ENCODE measurements around the gene CST8.
A peak's percentile ranks its signal among the peaks of the same experiment; 100 is the strongest.
"Not testable (repeated sequence)": the region's sequence is repeated elsewhere in the genome, so short reads cannot be mapped to it uniquely, and the experiment has no call there.

The CST8 gene

GRCh38 chr20:23490817-23491216 is at the start of gene CST8:
Gene CST8 (plus strand): TSS chr20:23491117. CDS start chr20:23491668, 551 bp downstream.
- no peak for DNase-seq (ENCODE audit: low spot score)

- DNase-seq (ENCODE audit: low spot score): peak; percentile 48
Measured at GRCh38 chr20:23441850-23442313, 49.0 kb upstream of the CST8 start.

- DNase-seq (ENCODE audit: low spot score): no peak
Measured at GRCh38 chr20:23442436-23442835, 48.5 kb upstream of the CST8 start.

DNA sequence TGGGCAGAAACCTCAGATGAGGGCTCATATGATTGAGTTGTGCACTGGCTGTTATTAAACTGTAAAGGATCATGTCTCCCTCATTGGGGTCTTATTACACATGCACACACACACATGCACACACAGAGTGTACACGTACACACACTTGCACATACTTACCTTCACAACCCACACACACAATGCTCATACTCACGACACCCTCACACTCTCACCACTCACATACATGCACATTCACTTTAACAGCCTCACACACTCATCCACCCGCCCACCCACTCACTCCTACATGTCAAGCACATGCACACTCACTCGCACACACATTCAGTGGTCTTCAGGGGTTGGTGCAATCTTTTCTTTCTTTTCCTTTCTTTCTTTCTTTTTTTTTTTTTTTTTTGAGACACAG is 46.1 kb upstream of the CST8 start:
- no peak for DNase-seq (ENCODE audit: low spot score)

GRCh38 chr20:23445596-23446217 is 45.2 kb upstream of the CST8 start:
- no peak for DNase-seq (ENCODE audit: low spot score)

GRCh38 chr20:23446505-23446904 is 44.4 kb upstream of the CST8 start:
- peak; percentile 57 for DNase-seq (ENCODE audit: low spot score)

- no peak for DNase-seq (ENCODE audit: low spot score)
Measured at GRCh38 chr20:23448167-23448566, 42.8 kb upstream of the CST8 start.

DNA sequence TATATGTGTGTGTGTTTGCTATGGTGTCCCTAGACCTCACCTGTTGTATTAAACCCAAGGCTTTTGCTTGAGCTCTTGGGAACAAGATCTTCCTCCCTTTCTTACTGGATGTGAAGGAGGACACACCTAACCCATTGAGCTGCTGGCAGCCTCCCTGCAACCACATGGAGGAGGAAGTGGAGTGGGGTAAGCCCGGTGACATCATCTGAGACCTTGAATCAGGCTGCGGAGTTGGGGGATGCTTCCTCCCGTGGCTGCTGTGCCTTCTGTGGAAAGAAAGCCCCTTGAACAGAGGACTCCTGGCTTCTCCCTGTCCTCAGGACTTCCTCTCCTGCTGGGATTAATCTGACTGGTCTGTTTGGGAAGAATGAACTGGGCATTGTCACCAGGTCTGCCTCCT is 41.5 kb upstream of the CST8 start:
- DNase-seq (ENCODE audit: low spot score): no peak

GRCh38 chr20:23450877-23451276 is 40.0 kb upstream of the CST8 start:
- no peak for DNase-seq (ENCODE audit: low spot score)

GRCh38 chr20:23451956-23452487 is 38.9 kb upstream of the CST8 start:
- DNase-seq (ENCODE audit: low spot score): no peak

DNA sequence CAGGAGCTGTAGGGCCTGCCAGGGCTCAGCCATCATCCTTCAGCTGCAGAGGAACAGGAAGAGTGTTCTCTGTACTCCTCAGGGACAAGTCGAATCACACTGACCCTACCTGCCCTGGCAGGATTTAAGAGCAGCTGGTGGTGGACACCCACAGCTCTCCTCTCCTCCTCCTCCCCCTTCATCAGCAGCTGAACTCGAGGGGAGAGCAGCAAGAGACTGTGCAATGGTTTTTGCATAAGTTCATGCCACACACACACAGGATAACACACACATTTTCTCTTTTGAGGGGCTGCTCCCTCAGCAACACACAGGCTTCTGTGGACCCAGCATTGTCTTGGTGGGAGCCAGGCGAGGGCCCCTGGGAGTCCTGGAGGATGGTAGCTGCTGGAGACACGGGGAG is 38.1 kb upstream of the CST8 start, which contains the start of gene CST11:
Gene CST11 (minus strand): TSS at position 101 of the 400 bp plus-strand sequence. CDS start 65 bp downstream, at position 36.
- DNase-seq (ENCODE audit: low spot score): no peak

DNA sequence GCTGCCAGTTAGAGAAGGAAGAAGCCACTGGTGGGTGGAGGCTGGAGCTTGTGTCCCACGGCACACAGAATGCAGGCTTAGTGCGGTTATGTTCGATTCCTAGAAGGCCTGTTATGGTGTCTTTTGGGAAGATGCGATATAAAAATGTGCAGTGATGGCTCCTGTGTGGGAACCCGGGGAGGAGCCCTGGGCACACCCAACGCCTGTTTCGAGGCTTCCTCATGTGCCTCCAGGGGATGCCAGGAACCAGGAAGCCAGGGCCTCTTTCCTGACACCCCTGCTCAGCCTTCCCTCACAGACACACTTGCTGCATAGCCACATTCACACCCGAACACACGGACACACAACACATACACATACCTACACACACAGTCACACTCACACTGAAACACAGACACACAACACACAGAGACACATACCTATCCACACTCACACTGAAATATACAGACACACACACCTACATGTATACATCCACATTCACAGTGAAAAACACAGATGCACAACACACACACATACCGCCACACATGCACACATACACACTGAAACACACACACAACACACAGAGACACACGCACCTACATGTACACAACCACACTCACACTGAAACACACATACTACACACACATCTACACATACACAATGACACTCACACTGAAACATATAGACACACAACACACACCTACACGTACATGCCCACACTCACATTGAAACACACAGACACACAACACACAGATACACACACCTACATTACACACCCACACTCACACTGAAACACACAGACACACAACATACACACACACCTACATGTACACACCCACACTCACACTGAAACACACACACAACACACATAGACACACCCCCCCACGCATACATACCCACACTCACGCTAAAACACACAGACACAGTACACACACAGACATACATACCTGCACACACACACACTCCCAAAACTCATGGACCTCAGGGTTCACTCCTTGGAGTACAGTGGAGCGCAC is 37.1 kb upstream of the CST8 start:
- DNase-seq (ENCODE audit: low spot score): no peak

DNA sequence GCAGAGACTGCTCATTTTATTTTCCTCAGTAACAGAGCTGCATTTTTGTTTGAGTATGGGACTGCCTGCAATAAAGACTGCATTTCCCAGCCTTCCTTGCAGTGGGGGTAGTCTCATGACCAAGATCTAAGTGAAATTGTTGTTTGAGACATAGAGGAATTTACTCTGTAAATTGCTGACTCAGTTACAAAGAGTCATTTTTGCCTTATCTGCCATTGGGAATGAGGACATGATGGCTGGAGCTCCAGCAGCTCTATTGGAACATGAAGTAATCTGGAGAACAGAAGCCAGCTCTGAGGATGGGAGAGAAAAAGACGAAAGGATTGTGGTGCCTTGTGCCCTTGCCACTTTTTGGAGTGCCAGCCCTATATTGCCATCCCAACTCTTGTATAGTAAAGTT is 36.1 kb upstream of the CST8 start:
- no peak for DNase-seq (ENCODE audit: low spot score)

DNA sequence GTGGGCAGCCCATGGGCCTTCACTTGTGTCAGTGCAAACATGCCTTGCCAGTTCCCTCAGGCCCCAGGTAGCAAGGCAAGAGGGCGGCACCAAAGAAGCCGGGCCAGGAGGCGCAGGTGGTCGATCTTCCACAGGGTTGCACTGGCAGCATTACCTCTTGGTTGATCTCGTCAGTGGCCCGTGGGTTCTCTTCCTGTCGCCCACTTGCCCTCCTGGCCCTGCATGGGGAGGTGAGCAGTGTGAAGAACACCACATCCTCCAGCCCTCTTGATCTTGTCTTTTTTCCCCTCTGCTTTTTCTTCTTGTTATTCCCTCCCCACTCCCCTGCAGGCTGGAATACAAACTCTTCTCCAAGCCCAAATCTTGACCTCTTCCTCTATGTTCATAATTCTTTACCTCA is 35.3 kb upstream of the CST8 start:
- DNase-seq (ENCODE audit: low spot score): no peak

DNA sequence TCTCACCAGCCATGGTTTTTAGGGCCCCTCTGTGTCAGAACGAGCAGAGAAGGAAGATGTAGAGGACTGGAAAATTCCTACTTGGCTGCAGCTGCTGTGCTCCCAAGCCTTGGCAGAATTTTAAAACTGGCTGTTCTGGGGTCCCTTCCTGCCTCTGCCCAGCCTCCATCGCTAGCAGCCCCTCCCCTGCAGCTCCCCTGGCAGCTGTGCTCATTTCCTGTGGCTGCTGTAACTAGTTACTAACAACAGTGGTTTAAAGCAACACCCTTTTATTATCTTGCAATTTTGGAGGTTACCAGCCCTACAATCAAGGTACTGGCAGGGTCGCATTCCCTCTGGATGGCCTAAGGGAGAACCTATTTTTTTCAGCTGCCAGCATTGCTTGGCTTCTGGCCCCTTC is 34.5 kb upstream of the CST8 start:
- no peak for DNase-seq (ENCODE audit: low spot score)

DNA sequence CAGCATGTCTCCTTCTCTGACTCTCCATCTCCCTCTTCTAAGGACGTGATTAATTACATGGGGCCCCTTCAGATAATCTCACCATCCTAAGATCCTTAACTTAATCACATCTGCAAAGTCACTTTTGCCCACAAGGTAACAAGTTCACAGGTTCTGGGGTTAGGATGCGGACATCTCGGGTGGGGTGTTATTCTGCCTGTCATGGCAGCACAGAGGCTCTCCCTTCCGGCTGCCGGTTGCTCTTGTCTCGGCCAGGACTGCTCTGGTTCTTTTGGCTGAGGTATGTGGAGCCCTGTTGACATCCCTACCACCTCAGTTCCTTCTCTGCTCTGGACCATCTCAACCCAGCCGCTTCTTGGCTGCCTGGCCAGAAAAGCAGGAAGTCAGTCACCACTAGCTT is 34.0 kb upstream of the CST8 start:
- DNase-seq (ENCODE audit: low spot score): no peak

DNA sequence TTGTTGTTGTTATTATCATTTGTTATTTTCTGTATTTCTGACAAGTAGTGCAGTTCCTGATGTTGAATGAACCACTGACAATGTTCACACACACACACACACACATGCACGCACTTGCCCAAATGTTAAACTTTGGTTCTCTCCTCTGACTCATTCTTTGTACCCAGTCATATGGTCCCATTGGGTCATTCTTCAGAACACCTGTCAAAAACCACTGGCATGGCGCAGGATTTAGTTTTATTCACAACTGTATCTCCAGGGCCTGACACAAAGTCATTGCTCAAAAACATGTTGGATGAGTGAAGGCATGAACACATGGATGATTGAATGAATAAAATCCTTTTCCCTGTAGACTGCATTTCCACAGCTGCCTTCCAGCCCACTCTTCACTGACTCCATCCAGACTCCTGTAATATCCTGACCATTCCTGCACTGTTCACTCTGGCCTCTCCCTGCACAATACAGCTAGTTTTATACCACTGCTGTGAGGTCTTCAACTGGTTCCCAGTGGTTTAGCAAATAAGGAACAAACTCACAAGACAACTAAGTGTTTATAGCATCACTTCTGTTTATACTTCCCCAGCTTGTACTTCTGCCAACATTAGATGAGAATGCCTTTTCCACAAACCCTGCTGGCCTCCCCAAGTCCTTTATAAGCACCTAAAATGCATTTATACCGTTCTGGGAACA is 31.3 kb upstream of the CST8 start:
- no peak for DNase-seq (ENCODE audit: low spot score)

DNA sequence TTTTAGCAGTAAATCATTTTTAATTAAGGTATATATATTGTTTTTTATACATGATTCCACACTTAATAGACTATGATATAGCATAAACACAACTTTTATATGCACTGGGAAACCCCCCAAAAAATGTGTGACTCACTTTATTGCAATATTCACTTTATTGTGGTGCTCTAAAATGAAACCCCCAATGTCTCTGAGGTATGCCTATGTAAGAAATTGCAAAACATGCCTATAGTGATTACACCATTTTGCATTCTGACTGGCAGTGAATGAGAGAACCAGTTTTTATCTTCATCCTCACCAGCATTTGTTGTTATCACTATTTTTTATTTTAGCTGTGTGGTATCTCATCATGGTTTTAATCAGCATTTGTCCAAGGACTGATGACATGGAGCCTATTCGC is 29.7 kb upstream of the CST8 start:
- no peak for DNase-seq (ENCODE audit: low spot score)

DNA sequence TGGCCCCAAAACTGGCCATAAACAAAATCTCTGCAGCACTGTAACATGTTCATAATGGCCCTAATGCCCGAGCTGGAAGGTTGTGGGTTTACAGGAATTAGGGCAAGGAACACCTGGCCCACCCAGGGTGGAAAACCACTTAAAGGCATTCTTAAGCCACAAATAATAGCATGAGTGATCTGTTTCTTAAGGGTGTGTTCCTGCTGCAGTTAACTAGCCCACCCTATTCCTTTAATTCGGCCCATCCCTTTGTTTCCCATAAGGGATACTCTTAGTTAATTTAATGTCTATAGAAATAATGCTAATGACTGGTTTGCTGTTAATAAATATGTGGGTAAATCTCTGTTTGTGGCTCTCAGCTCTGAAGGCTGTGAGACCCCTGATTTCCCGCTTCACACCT is 24.0 kb upstream of the CST8 start:
- not testable (repeated sequence) for DNase-seq (ENCODE audit: low spot score)

- not testable (repeated sequence) for DNase-seq (ENCODE audit: low spot score)
Measured at GRCh38 chr20:23472306-23472705, 18.6 kb upstream of the CST8 start.

- not testable (repeated sequence) for DNase-seq (ENCODE audit: low spot score)
Measured at GRCh38 chr20:23473293-23473692, 17.6 kb upstream of the CST8 start.

GRCh38 chr20:23475395-23475794 is 15.5 kb upstream of the CST8 start:
- DNase-seq (ENCODE audit: low spot score): no peak

Measured in putamen (tissue), 1 donor.